Measurements from ENCODE around the gene USP7.

GRCh38 chr16:8958344-8959167 is 5.2 kb downstream of the USP7 start:
- TF ChIP-seq POLR2A (IDR thresholded peaks at IDR 0.05) = no peak
- TF ChIP-seq, protein P1, sequence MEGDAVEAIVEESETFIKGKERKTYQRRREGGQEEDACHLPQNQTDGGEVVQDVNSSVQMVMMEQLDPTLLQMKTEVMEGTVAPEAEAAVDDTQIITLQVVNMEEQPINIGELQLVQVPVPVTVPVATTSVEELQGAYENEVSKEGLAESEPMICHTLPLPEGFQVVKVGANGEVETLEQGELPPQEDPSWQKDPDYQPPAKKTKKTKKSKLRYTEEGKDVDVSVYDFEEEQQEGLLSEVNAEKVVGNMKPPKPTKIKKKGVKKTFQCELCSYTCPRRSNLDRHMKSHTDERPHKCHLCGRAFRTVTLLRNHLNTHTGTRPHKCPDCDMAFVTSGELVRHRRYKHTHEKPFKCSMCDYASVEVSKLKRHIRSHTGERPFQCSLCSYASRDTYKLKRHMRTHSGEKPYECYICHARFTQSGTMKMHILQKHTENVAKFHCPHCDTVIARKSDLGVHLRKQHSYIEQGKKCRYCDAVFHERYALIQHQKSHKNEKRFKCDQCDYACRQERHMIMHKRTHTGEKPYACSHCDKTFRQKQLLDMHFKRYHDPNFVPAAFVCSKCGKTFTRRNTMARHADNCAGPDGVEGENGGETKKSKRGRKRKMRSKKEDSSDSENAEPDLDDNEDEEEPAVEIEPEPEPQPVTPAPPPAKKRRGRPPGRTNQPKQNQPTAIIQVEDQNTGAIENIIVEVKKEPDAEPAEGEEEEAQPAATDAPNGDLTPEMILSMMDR (IDR thresholded peaks at IDR 0.05) = no peak

Data from breast epithelium (tissue), 3 donors.